ENCODE measurements around the gene CIDEA. TPM values are rescaled to one million over a fixed set of nuclear protein-coding genes. Genes with fewer than 3 reads are reported as not detected.
"Not testable (repeated sequence)": the region's sequence is repeated elsewhere in the genome, so short reads cannot be mapped to it uniquely, and the experiment has no call there.

Gene CIDEA
- total RNA-seq, 4 donors from 2014 or later, result 3.0 TPM; not detected in 3

DNA sequence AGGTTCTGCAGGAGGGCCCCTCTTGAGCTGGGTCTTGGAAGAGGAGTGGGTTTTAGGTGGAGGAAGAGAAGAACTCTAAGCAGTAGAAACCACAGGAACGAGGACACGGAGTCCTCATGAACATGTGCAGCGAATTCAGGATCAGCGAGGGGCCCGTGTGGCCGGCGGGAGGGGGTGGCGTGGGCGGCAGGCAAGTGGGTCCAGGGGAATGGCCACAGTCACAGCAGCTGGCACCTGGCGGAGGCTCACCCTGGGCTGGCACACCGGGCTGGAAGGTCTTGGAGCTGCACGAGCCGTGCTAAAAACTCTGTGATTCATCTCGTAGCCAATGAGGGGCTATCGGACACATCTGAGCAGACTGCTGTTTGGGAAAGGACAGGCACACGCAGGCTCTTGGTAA is 18.0 kb upstream of the CIDEA start:
- Histone ChIP-seq H3K27me3 (peaks cover 0 to 8% (median 0%) of the 10 kb centered on the region in 4 donors), H3K27ac (no peak overlapping the region), H3K4me3 (no peak overlapping the region), H3K36me3 (no peaks in the 10 kb centered on the region), H3K4me1 (peaks cover 0 to 9% (median 5%) of the 10 kb centered on the region in 3 donors), H3K9me3 (no peaks in the 10 kb centered on the region)
- 84 to 90% methylated on average over 10 to 13 of the region's 16 CpGs for WGBS, 2 donors
- intact Hi-C loops (cut with DNase I), result no loop called here
- TF ChIP-seq POLR2A (IDR thresholded peaks at IDR 0.05), result no peak
- TF ChIP-seq, protein P1, sequence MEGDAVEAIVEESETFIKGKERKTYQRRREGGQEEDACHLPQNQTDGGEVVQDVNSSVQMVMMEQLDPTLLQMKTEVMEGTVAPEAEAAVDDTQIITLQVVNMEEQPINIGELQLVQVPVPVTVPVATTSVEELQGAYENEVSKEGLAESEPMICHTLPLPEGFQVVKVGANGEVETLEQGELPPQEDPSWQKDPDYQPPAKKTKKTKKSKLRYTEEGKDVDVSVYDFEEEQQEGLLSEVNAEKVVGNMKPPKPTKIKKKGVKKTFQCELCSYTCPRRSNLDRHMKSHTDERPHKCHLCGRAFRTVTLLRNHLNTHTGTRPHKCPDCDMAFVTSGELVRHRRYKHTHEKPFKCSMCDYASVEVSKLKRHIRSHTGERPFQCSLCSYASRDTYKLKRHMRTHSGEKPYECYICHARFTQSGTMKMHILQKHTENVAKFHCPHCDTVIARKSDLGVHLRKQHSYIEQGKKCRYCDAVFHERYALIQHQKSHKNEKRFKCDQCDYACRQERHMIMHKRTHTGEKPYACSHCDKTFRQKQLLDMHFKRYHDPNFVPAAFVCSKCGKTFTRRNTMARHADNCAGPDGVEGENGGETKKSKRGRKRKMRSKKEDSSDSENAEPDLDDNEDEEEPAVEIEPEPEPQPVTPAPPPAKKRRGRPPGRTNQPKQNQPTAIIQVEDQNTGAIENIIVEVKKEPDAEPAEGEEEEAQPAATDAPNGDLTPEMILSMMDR (IDR thresholded peaks at IDR 0.05), result no peak
- DNase-seq, result no peak

DNA sequence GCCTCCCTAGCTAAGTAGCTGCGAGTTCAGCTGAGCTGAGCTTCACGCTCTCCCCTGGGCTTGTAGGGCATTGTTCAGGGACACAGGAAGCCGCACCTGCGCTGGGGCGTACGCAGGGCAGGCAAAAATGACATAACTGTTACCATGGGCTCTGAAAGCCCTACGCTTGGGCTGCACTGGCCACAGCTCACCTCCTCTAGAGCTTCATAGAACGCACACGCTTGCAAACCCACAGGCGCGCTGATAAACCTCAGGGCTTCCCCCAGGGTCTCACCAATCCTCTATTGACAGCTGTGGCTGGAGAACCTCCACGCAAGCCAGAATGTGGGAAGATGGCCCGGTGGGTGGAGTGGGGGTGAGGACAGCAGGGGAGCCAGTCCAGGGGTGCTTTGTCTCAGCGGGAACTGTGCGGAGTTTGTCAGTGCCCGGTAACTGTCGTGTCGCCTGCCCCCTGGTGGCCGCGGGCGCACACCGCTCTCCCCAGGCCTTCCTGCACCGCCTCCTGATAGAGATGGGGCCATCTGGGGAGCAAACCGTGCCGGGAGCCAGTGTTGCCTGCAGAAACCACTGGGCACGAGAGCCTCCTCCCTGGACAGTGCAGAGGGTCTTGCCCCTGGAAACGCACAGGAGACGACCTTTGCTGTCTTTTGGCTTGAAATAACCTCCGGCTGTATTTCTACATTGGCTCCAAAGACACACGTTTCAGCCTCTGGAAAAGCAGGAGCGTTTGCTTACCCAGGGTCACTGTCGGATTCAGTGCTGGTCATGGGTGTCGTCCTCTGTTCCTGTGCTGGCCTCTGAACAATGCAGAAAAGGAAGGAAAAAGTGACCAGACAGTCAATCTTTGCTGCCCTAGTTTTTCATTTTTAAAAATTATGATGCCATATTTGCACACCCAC is 17.0 kb upstream of the CIDEA start:
- intact Hi-C loops (cut with DNase I), result no loop called here

DNA sequence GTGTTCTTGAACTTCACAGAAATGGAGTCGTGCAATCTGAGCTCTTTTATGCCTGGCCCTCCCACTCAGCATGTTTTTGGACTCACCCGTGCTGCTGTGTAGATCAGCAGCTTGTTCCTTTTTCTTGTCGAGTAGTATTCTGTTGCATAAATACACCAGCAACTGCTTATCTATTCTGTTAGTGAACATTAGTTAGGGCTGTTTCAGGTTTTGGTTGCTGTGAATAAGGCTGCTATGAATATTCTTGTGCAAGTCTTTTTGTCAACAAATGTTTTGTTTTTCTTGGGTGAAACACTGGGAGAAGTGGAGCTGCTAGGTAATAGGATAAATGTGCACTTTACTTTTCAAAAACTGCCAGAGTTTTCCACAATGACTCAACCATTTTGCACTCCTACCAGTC is 15.3 kb upstream of the CIDEA start:
- 38 to 44% methylated on average over 3 of the region's 3 CpGs for WGBS, 2 donors
- H3K4me1 ChIP-seq, result peaks cover 0 to 9% (median 5%) of the 10 kb centered on the region in 3 donors
- H3K9me3 ChIP-seq, result no peaks in the 10 kb centered on the region
- no peaks in the 10 kb centered on the region for H3K36me3 ChIP-seq
- DNase-seq, result no peak
- peaks cover 0 to 25% (median 0%) of the 10 kb centered on the region in 4 donors for H3K27me3 ChIP-seq
- no peak overlapping the region for H3K27ac ChIP-seq
- TF ChIP-seq, protein P1 (IDR thresholded peaks at IDR 0.05), result no peak
- no peak for TF ChIP-seq POLR2A (IDR thresholded peaks at IDR 0.05)
- intact Hi-C loops (cut with DNase I), result no loop called here
- H3K4me3 ChIP-seq, result no peak overlapping the region

More for the DNA sequence above, 17.0 kb upstream of the CIDEA start:
- Histone ChIP-seq H3K4me3 (no peak overlapping the region), H3K36me3 (no peaks in the 10 kb centered on the region), H3K27ac (no peak overlapping the region), H3K9me3 (no peaks in the 10 kb centered on the region), H3K27me3 (peaks cover 0 to 16% (median 0%) of the 10 kb centered on the region in 4 donors), H3K4me1 (peaks cover 0 to 9% (median 5%) of the 10 kb centered on the region in 3 donors)
- TF ChIP-seq, protein P1 (IDR thresholded peaks at IDR 0.05), result peak; percentile 46 to 94 (median 84)
- no peak for TF ChIP-seq POLR2A (IDR thresholded peaks at IDR 0.05)
- DNase-seq, result no peak
- WGBS, 2 donors, result 49 to 60% methylated on average over 7 to 20 of the region's 33 CpGs

DNA sequence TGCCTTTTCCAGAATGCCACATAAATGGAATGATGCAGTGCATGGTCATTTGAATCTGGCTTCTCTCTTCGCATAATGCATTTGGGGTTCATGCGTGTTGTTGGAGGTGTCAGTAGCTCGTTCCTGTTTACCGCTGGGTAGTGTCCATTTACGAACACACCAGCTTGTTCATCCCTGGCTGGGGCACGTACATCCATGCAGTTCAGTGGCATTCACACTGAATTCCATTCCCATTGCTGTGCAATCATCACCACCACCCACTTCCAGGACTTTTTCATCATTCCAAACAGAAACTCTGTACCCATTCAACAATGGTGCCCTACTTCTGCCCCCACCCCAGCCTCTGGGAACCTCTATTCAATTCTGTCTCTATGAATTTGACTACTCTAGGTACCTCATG is 14.7 kb upstream of the CIDEA start:
- Histone ChIP-seq H3K27ac (no peak overlapping the region), H3K9me3 (no peaks in the 10 kb centered on the region), H3K27me3 (peaks cover 0 to 25% (median 0%) of the 10 kb centered on the region in 4 donors), H3K4me3 (no peak overlapping the region), H3K36me3 (no peaks in the 10 kb centered on the region), H3K4me1 (peaks cover 0 to 9% (median 5%) of the 10 kb centered on the region in 3 donors)
- intact Hi-C loops (cut with DNase I), result no loop called here
- 74 to 81% methylated on average over 4 to 6 of the region's 6 CpGs for WGBS, 2 donors
- TF ChIP-seq POLR2A (IDR thresholded peaks at IDR 0.05), result no peak
- TF ChIP-seq, protein P1 (IDR thresholded peaks at IDR 0.05), result no peak
- DNase-seq, result no peak

DNA sequence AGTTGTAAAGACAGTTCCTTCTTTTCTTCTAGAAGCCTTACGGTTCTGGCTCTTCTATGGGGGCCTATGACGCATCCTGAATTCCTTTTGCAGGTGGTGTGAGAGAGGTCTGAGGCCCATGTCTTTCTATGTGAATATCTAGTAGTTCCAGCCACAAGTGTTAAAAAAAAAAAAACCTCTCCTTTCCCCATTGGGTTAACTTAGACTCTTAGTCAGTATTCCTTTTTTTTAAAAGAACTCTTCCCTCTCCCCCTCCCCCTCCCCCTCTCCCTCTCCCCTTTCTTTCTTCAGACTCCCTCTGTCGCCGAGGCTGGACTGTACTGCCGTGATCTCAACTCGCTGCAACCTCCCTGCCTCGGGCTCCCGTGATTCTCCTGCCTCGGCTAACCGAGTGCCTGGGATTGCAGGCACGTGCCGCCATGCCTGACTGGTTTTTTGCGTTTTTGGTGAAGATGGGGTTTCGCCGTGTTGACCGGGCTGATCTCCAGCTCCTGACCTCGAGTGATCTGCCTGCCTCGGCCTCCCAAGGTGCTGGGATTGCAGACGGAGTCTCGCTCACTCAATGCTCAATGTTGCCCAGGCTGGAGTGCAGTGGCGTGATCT is 11.4 kb upstream of the CIDEA start:
- intact Hi-C loops (cut with DNase I), result loop anchor here (10.0 kb wide), 1 partner anchor 198 kb away; no protein-coding TSS in a partner anchor
- no peak overlapping the region for H3K4me3 ChIP-seq
- H3K9me3 ChIP-seq, result no peaks in the 10 kb centered on the region
- no peak for DNase-seq
- no peaks in the 10 kb centered on the region for H3K36me3 ChIP-seq
- H3K4me1 ChIP-seq, result no peaks in the 10 kb centered on the region
- peaks cover 0 to 48% (median 0%) of the 10 kb centered on the region in 4 donors for H3K27me3 ChIP-seq
- H3K27ac ChIP-seq, result no peak overlapping the region
- 94% methylated on average over 16 to 21 of the region's 21 CpGs for WGBS, 2 donors
- TF ChIP-seq, protein P1 (IDR thresholded peaks at IDR 0.05), result no peak
- no peak for TF ChIP-seq POLR2A (IDR thresholded peaks at IDR 0.05)

DNA sequence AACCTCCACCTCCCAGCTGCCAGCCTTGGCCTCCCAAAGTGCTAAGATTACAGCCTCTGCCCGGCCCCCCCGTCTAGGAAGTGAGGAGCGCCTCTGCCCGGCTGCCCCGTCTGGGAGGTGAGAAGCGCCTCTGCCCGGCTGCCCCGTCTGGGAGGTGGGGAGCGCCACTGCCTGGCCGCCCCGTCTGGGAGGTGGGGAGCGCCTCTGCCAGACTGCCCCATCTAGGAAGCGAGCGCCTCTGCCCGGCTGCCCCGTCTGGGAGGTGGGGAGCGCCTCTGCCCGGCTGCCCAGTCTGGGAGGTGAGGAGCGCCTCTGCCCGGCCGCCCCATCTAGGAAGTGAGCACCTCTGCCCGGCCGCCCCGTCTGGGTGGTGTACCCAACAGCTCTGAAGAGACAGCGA is 10.9 kb upstream of the CIDEA start:
- intact Hi-C loops (cut with DNase I), result loop anchor here (10.0 kb wide), 1 partner anchor 198 kb away; no protein-coding TSS in a partner anchor
- not testable (repeated sequence) for H3K4me3 ChIP-seq, H3K27ac ChIP-seq, DNase-seq, H3K9me3 ChIP-seq, H3K4me1 ChIP-seq, H3K36me3 ChIP-seq
- 80% methylated on average over 1 of the region's 25 CpGs; no CpG with 5 or more reads in 1 of the 2 donors for WGBS, 2 donors
- H3K27me3 ChIP-seq, result peaks cover 0 to 53% (median 0%) of the 10 kb centered on the region in 4 donors

All from esophagus squamous epithelium (tissue), 5 donors.